Naive B cell (primary cell): ENCODE measurements around the gene FCN1. TPM values are rescaled to one million over a fixed set of nuclear protein-coding genes. Genes with fewer than 3 reads are reported as not detected.

Experiments used
- ATAC-seq, 2 donors: fragments of 150-1000 bp; cut with Tn5 transposase; 2 replicates each; pipeline ENCODE4 v1.10.0; 2021; ENCODE audit warnings: low read depth in 2 of 2, mild to moderate bottlenecking in 2 of 2, moderate library complexity in 2 of 2
- DNase-seq: peaks from one replicate; pipeline ENCODE4 v3.0.0; 2022
- H3K27ac Mint-ChIP-seq, 6 donors: one replicate each; pipeline ENCODE4 v1.8.0; 2020 to 2022; ENCODE audit warnings: mild to moderate bottlenecking in 6 of 6, mixed read lengths in 6 of 6, moderate library complexity in 5 of 6, inconsistent platforms in 2 of 6
- H3K27me3 Mint-ChIP-seq, 3 donors: one replicate each; pipeline ENCODE4 v1.8.0; 2021 to 2022; ENCODE audit warnings: mixed read lengths in 3 of 3, mild to moderate bottlenecking in 1 of 3
- H3K36me3 Mint-ChIP-seq, 2 donors: one replicate each; pipeline ENCODE4 v1.8.0; 2020 to 2022; ENCODE audit warnings: mixed read lengths in 2 of 2, inconsistent platforms in 1 of 2, mild to moderate bottlenecking in 1 of 2
- H3K4me1 Mint-ChIP-seq, 3 donors: one replicate each; pipeline ENCODE4 v1.8.0; 2020 to 2022; ENCODE audit warnings: mixed read lengths in 3 of 3, inconsistent platforms in 1 of 3, mild to moderate bottlenecking in 1 of 3, moderate library complexity in 1 of 3
- H3K4me3 Mint-ChIP-seq, 8 donors: one replicate each; pipeline ENCODE4 v1.8.0; 2020 to 2022; ENCODE audit warnings: mild to moderate bottlenecking in 8 of 8, mixed read lengths in 8 of 8, moderate library complexity in 8 of 8, inconsistent platforms in 2 of 8
- H3K9me3 Mint-ChIP-seq, 7 donors: one replicate each; pipeline ENCODE4 v1.8.0; 2020 to 2022; ENCODE audit warnings: mixed read lengths in 7 of 7, mild to moderate bottlenecking in 5 of 7, inconsistent platforms in 2 of 7, moderate library complexity in 1 of 7
- polyA plus RNA-seq, 6 donors: library from polyadenylated mRNA; unstranded; fragments of 300-500 nt; fragmentation: Illumina TruSeq; gene quantifications; one replicate each; pipeline ENCODE4 v1.2.3, GENCODE V29; 2021; ENCODE audit warnings: low read depth in 6 of 6

The FCN1 gene
- polyA plus RNA-seq, 6 donors from 2014 or later = 2.6 to 33.1 (median 7.9) TPM

DNA sequence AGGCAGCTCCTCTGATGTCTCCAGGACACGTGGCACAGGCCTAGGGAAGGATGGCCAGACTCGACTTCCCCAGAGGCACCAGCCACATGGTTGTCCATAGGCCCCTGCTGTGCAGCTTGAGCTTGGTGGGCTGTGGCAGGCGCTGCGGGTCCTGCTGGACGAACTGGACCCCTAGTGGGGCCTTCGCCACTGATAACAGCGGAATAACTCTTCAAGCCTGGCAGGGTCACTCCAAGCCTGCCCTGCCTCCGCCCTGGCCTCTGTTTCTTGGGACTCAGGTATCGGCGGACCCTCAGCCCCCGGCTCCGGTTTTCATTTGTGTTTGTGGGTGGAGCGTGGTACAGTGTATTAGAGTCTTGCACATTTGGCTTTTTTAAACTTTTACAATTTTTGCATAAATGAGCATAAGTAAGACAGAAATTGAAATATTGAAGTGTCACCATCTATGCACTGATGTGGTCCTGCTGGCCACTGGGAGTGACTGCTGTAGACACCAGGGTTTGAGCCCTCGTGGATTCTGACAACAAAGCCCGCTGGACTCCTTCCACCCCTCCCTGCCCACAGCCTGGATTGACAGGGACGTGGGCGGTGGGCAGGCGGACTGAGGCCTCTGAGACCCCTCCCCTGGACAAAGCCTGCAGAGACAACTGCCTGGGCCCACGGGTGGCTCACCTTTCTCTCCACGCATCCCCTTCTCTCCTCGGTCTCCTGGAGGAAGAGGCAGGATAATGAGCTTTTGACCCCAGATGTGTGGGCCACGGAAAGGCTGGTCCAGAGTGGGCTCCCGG, 3.8 kb downstream of the FCN1 start:
- Mint-ChIP-seq H3K4me3 (no peak overlapping the region), H3K36me3 (peaks cover 5 to 7% of the 10 kb centered on the region in 2 donors), H3K9me3 (peaks cover 0 to 8% (median 6%) of the 10 kb centered on the region in 7 donors), H3K4me1 (peaks cover 4 to 18% (median 8%) of the 10 kb centered on the region in 3 donors), H3K27ac (no peak overlapping the region), H3K27me3 (peaks cover 13 to 48% (median 37%) of the 10 kb centered on the region in 3 donors)
- no peak for ATAC-seq
- no peak for DNase-seq

DNA sequence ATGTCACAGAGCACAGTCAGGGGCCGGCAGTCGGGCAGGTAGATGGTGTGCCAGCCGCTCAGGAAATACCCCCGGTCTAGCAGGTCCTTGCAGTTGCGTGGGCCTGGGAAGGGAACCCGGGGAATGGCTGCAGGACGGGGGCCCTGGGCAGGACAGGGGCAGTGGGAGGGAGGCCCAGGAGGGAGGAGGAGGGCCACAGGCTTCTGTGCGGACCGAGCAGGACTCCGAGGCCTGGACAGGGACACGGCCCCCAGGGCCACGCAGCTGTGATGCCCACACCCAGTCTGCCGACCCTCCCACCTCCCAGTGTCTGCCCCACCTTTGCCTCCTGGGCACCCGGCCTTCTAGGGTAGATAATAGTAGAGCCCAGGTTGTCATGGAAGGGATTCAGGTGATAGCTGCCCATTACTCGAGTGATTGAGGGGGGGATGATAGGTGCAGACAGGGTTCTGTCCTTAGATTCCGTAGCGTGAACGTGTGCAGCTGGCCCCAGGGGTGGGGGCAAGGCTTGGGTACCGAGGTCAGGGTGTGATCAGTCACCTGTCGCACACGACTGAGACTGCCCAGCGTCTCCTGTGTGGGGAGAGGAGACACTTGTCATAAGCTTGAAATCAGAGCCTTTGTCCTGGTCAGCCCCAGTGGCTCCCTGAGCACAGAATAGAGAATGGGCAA, 4.5 kb downstream of the FCN1 start:
- DNase-seq = no peak

DNA sequence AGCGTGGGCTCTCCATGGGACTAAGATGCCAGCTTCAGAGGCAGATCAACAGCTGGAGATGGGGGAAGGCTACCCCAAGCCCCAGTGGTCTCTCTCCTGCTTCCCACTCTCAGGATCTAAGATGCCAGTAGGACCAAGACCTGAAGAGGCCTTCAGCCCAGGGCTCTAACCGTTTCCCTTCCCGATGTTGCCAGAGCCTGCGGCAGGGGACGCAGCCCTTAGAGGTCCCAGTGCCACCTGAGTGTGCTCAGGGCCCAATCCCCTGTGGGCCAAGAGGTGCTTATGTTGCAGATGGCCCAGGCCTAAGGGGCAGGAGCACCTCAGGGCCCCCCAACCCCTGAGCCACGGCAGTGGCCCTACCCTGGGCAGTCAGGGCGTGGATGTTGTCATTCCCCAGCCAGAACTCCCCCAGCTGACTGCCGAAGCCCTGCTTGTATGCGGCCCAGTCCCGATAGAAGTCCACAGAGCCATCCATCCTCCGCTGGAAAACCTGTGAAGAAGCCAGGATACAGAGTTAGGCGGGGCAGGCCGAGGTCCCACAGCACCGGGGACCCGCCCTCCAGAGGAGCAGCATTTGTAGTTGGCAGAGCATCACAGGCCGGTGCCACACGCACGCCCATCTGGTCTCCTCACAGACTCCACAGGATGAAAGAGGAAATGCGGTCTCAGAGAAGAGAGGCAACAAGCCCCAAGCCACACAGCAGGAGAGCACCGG, 5.4 kb downstream of the FCN1 start:
- Mint-ChIP-seq H3K27me3 (peaks cover 13 to 39% (median 29%) of the 10 kb centered on the region in 3 donors), H3K4me1 (peaks cover 3 to 8% (median 4%) of the 10 kb centered on the region in 3 donors), H3K9me3 (no peaks in the 10 kb centered on the region), H3K27ac (no peak overlapping the region), H3K36me3 (no peaks in the 10 kb centered on the region), H3K4me3 (peak overlapping the region in 1 of 8 donors; percentile 18)
- no peak for DNase-seq
- ATAC-seq = no peak

More for the DNA sequence above, 4.5 kb downstream of the FCN1 start:
- H3K4me1 Mint-ChIP-seq = peaks cover 4 to 11% (median 8%) of the 10 kb centered on the region in 3 donors
- peak overlapping the region in 2 of 6 donors; percentile 42 to 72 for H3K27ac Mint-ChIP-seq
- peaks cover 0 to under 1% of the 10 kb centered on the region in 2 donors for H3K36me3 Mint-ChIP-seq
- ATAC-seq = no peak
- no peak overlapping the region for H3K4me3 Mint-ChIP-seq
- peaks cover 13 to 42% (median 29%) of the 10 kb centered on the region in 3 donors for H3K27me3 Mint-ChIP-seq
- peaks cover 0 to under 1% (median 0%) of the 10 kb centered on the region in 7 donors for H3K9me3 Mint-ChIP-seq

DNA sequence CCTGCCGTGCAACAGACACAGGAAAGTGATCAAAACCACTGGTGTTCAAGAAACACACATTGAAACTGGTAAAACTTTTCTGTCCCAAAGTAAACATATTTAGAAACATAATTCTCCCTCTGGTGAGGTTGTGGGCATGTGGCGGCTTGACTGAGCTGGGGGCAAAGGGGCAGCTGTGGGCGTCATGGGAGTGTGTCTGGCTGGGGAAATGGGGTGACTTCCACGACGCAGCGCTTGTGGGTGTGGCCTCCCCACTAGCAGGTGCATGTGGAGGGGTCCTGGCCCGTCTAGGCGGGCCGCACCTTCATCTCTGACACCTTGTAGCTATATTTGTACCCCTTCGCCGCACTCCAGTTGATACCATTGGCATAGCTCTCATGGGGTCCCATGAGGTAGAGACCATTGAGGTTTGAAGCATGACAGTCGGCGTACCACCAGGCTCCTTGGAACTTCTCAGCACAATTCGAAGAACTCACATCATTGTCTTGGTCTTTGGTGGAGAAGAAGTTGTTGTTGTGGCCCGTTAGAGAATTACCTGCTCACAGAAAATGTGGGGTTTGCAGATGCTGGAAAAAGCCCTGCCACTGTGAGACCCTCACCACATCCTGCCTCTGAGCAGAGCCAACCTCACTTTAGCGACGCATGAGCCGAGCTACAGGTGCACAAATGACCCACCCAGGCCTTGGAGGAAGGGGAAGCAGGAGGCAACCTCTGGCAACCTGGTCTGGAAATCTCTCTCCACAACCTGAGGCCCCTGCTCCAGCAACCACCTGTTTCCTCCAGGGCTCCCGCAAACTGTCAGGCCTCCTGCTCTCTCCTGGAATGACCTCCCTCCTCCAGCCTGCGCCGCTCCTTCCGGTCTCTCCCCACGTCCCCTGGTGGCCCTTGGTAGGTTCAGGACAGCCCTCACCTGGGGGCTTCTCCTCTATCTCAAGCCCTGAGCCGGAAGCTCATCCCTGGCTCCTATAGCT, 7.9 kb downstream of the FCN1 start:
- H3K4me3 Mint-ChIP-seq = no peak overlapping the region
- no peak for ATAC-seq
- H3K9me3 Mint-ChIP-seq = peaks cover 0 to 4% (median 0%) of the 10 kb centered on the region in 7 donors
- H3K27ac Mint-ChIP-seq = no peak overlapping the region
- H3K4me1 Mint-ChIP-seq = peaks cover 0 to 8% (median 4%) of the 10 kb centered on the region in 3 donors
- no peaks in the 10 kb centered on the region for H3K36me3 Mint-ChIP-seq
- peaks cover 13 to 39% (median 21%) of the 10 kb centered on the region in 3 donors for H3K27me3 Mint-ChIP-seq
- DNase-seq = no peak

DNA sequence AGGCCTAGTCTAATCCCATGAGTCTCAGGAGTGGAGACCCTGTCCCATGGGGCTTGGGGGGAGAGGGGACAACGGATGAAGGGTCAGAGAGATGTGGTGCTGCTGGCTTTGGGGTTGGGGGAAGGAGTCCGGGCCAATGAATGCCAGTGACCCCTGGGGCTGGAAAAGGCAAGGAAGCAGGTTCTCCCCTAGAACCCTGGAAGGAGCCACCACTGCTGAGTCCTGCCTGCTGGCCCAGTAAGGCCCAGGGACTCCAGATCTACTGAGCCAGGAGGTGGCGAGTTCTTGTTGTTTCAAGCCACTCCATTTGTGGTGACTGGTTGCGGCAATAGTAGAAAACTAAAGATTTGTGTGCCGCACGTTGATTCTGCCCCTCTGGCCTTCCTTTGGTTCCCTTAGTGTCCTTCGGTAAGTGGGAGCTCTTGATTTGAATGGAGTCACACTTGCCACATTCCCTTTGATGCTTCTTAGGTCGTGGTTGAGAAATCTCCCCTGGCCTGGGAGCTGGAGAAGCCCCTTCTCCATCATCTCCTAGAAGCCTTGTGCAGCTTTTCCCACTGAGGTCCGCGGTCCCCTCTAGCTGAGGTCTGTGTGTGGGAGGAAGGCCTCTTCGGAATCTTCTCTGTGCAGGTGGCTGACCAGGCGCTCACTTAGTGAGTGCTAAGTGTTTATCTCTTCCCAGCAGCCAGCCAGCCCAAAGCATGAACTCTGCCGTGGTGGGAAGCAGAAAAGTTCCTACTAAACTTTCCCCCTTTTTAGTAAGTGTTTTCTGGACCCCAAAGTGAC, 9.0 kb downstream of the FCN1 start:
- Mint-ChIP-seq H3K9me3 (peaks cover 0 to 4% (median 0%) of the 10 kb centered on the region in 7 donors), H3K4me3 (peak overlapping the region in 1 of 8 donors; percentile 42), H3K27me3 (peaks cover 16 to 35% (median 21%) of the 10 kb centered on the region in 3 donors), H3K4me1 (peaks cover 0 to 8% (median 4%) of the 10 kb centered on the region in 3 donors), H3K27ac (no peak overlapping the region), H3K36me3 (no peaks in the 10 kb centered on the region)
- DNase-seq (no peak), ATAC-seq (no peak)

DNA sequence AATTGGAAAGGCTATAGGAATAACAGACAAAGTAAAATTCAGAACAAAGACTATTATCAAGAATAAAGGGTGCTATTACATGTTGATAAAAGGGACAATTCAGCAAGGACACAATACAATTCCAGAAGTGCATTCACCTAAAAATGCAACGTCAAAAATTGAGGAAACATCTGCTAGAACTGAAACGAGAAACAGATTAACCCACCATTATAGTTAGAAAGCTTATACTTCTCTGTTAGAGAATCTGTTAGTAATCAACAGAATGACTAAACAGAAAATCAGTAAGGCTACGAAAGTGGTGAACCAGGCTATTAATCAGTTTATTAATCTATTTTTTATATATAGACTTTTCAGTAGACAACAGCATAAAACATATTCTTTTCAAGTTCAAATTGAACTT, 14.8 kb downstream of the FCN1 start:
- Mint-ChIP-seq H3K27me3 (peaks cover 0 to 20% (median 10%) of the 10 kb centered on the region in 3 donors), H3K9me3 (peaks cover 9 to 23% (median 15%) of the 10 kb centered on the region in 7 donors)
- no peak for DNase-seq

DNA sequence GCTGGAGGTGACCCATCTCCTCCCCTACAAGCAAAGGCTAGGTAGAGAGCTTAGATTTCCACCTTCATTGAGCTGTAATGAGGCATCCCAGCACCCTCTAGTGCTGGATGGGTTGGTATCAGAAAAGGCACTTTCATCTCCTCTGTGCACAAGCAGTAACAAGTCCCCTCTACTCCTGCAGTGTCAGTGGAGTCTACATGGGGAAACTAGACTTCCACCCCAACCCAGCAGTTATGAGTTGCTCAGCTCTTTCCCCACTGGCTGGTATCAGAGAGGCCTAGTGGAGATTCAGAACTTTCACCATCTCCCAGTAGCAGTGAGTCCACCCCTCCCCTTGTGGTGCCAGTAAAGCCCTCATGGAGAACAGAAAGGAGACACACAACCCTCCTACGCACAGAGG, 17.9 kb downstream of the FCN1 start:
- Mint-ChIP-seq H3K36me3 (peaks cover 12 to 16% of the 10 kb centered on the region in 2 donors), H3K27ac (no peak overlapping the region), H3K4me1 (peaks cover 0 to 3% (median 0%) of the 10 kb centered on the region in 3 donors), H3K27me3 (peaks cover 0 to 24% (median 17%) of the 10 kb centered on the region in 3 donors), H3K4me3 (peak overlapping the region in 1 of 8 donors; percentile 59), H3K9me3 (peaks cover 6 to 38% (median 15%) of the 10 kb centered on the region in 7 donors)
- DNase-seq = no peak
- no peak for ATAC-seq

More for the DNA sequence above, 14.8 kb downstream of the FCN1 start:
- ATAC-seq = no peak
- Mint-ChIP-seq H3K4me3 (no peak overlapping the region), H3K4me1 (peaks cover 0 to 3% (median 0%) of the 10 kb centered on the region in 3 donors), H3K27ac (peak overlapping the region in 1 of 6 donors; percentile 16), H3K36me3 (peaks cover 5 to 16% of the 10 kb centered on the region in 2 donors)

DNA sequence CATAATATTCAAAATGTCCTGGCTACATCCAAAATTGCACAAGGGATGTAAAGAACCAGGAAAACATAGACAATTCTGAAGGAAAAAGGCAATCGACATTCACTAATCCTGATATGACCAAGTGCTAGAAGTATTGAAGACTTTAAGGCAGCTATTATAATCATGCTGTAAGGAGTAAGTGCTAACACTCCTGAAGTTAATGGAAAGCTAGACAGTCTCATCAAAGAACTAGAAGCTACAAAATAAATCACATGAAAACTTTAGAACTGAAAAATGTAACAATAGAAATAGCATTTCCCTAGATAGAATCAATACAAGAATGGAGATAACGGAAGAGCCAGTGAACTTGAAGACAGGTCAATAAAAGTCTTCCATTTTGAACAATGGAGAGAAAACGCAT, 18.5 kb downstream of the FCN1 start:
- no peak overlapping the region for H3K27ac Mint-ChIP-seq
- no peak overlapping the region for H3K4me3 Mint-ChIP-seq
- DNase-seq (no peak), ATAC-seq (no peak)
- peaks cover 0 to 24% (median 20%) of the 10 kb centered on the region in 3 donors for H3K27me3 Mint-ChIP-seq
- H3K9me3 Mint-ChIP-seq = peaks cover 5 to 41% (median 16%) of the 10 kb centered on the region in 7 donors
- peaks cover 12 to 16% of the 10 kb centered on the region in 2 donors for H3K36me3 Mint-ChIP-seq
- H3K4me1 Mint-ChIP-seq = peaks cover 0 to 3% (median 0%) of the 10 kb centered on the region in 3 donors

DNA sequence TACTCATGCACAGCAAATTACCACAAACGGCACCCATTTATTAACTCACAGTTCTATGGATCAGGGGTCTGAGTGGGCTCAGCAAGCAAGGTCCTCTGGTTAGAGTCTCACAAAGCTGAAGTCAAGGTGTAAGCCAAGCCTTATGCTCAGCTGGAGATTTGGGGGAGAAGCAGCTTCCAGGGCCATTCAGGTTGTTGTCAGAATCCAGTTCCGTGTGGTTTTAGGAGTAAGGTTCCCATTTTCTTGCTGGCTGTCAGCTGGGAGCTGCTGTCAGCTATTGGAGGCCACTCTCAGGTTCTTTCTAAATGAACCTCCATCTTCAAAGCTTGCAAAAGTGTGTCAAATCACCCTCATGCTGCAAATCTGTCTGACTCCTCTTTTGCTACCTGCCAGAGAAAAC, 19.4 kb downstream of the FCN1 start:
- H3K4me3 Mint-ChIP-seq = no peak overlapping the region
- peaks cover 5 to 41% (median 16%) of the 10 kb centered on the region in 7 donors for H3K9me3 Mint-ChIP-seq
- no peak for ATAC-seq
- peaks cover 12 to 16% of the 10 kb centered on the region in 2 donors for H3K36me3 Mint-ChIP-seq
- no peak overlapping the region for H3K27ac Mint-ChIP-seq
- peaks cover 0 to 3% (median 0%) of the 10 kb centered on the region in 3 donors for H3K4me1 Mint-ChIP-seq
- peaks cover 0 to 29% (median 14%) of the 10 kb centered on the region in 3 donors for H3K27me3 Mint-ChIP-seq
- no peak for DNase-seq

DNA sequence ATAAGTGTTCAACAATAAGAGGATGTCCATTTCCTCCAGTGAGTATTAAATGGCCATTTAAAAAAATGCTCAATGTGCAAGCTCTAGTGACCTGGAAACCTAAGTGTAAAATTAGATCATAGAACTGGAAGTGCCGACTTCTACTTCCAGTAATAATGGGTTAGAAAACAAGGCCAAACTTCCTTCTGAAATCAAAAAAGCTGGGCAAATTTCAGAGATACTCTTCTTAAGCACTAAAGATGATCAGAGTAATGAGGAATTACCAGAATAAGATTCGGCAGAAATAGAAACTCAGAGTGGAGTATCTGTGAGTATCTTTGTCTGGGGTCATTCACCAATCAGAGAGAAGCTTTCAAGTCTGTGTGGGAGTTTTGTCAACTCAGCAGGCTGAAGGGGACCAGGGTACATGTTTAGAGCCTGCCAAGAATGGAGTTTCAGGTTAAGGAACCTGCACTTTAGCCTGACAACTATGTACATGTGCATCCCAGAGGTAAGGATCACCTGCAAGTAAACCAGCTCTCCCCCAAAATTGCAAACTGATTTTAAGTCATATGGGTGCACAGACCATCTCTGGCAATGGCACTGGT, 20.0 kb downstream of the FCN1 start:
- Mint-ChIP-seq H3K36me3 (peaks cover 12 to 16% of the 10 kb centered on the region in 2 donors), H3K27ac (no peak overlapping the region), H3K4me1 (peaks cover 0 to 3% (median 0%) of the 10 kb centered on the region in 3 donors), H3K27me3 (peaks cover 4 to 30% (median 16%) of the 10 kb centered on the region in 3 donors), H3K9me3 (peaks cover 5 to 41% (median 16%) of the 10 kb centered on the region in 7 donors), H3K4me3 (no peak overlapping the region)
- no peak for DNase-seq
- ATAC-seq = no peak

DNA sequence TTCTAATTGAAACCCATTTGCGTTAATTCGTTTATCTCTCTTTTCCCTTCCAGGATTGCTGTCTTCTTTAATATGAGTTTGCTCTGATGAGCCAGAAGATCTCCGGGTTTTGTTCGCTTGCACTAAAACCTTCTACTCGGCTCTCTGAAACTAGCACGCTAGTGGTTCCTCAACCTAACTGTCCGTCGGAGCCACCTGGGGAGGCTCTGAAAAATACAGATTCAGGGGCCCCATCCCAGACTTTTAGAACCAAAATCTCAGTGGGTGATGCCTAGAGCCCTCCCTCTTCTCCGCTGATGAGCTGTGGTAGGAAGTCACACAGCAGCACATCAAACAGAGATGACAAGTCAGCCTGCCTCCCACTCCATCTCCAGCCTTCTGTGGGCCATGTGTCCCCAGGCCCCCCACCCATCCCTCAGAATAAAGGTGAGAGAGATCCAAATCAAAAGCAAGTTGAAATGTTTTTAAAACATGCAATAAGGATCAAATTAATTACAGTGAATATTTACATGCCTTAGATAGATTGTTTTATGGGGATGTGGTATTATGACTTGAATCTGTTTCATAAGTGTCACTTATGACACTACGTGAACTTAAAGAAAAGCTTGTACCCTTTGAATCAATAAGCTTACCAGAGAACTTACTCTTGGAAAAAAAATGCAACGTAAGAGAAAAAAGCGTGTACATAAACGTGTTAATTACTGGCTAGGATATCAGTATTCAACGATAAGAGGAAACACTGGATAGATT, 20.7 kb downstream of the FCN1 start:
- DNase-seq (no peak), ATAC-seq (no peak)
- Mint-ChIP-seq H3K4me1 (peaks cover 0 to 3% (median 0%) of the 10 kb centered on the region in 3 donors), H3K9me3 (peaks cover 5 to 41% (median 16%) of the 10 kb centered on the region in 7 donors), H3K27me3 (peaks cover 10 to 26% (median 14%) of the 10 kb centered on the region in 3 donors), H3K36me3 (peaks cover 12 to 16% of the 10 kb centered on the region in 2 donors), H3K4me3 (no peak overlapping the region), H3K27ac (no peak overlapping the region)
